ENCODE measurements around the gene CGN. TPM values are rescaled to one million over a fixed set of nuclear protein-coding genes. Genes with fewer than 3 reads are reported as not detected.
A peak's percentile ranks its signal among the peaks of the same experiment; 100 is the strongest.

CGN gene
- total and polyA plus RNA-seq, 2 of the 13 experiments (the other 11 are each of a cell fraction or from before 2014, with no cell fraction given) = 0.75 to 0.81 TPM

- BruUV-seq (replicated peaks) = no TSS peak
- no peaks in the 10 kb centered on the region for H3K79me2 ChIP-seq (ENCODE audit: insufficient read depth, low read length)
- POLR2A ChIA-PET = no interaction called here
- in situ Hi-C loops (cut with HindIII; ENCODE audit: extremely low pct_ligation_motif_present, low pct_unique_long_range_greater_than_20kb) (no loop called here), intact Hi-C loops (cut with micrococcal nuclease; ENCODE audit: unreplicated experiment) (no loop called here)
- no peak for DNase-seq (ENCODE audit: low spot score)
- H2AFZ ChIP-seq (ENCODE audit: low read length) = no peak overlapping the region
- H3K9me3 ChIP-seq (ENCODE audit: low read length) = no peaks in the 10 kb centered on the region
- no peaks in the 10 kb centered on the region for H4K20me1 ChIP-seq (ENCODE audit: insufficient read depth, low read length)
- H3K36me3 ChIP-seq (replicated peaks in 1 of 2; ENCODE audit: control insufficient read depth in 1 of 2, insufficient read depth in 2 of 2, low read length in 2 of 2) = peaks cover 5 to 21% of the 10 kb centered on the region in 2 experiments
- no peak for ATAC-seq
- H3K4me3 ChIP-seq (replicated peaks in 1 of 3; ENCODE audit: insufficient read depth in 1 of 3, low read depth in 2 of 3, low read length in 3 of 3) = no peak overlapping the region
- H3K4me1 ChIP-seq (ENCODE audit: insufficient read depth, low read length) = peaks cover 7% of the 10 kb centered on the region
- 86% methylated on average over 1 of the region's 1 CpG for WGBS (ENCODE audit: low lambda C conversion rate)
- TF ChIP-seq TOE1 (CRISPR knock-in tag; IDR thresholded peaks at IDR 0.05) (no peak), ZNF350 (CRISPR knock-in tag; IDR thresholded peaks at IDR 0.05; ENCODE audit: borderline replicate concordance, low read depth) (no peak), NR2F6 (IDR thresholded peaks at IDR 0.05) (no peak), NR2F6 (CRISPR knock-in tag; IDR thresholded peaks at IDR 0.05) (no peak), HOXA3 (CRISPR knock-in tag; IDR thresholded peaks at IDR 0.05) (no peak), FOXK2 (IDR thresholded peaks at IDR 0.05) (no peak), KDM2A (CRISPR knock-in tag; IDR thresholded peaks at IDR 0.05; ENCODE audit: borderline replicate concordance, low read depth) (no peak), ZNF230 (CRISPR knock-in tag; IDR thresholded peaks at IDR 0.05) (no peak), ZNF83 (CRISPR knock-in tag; IDR thresholded peaks at IDR 0.05; ENCODE audit: borderline replicate concordance) (no peak), SMAD1 (CRISPR knock-in tag; IDR thresholded peaks at IDR 0.05; ENCODE audit: borderline replicate concordance, low read depth) (no peak)
- no peaks in the 10 kb centered on the region for H3K27me3 ChIP-seq (ENCODE audit: control insufficient read depth in 1 of 2, insufficient read depth in 2 of 2, low read length in 2 of 2)
- FAIRE-seq = no peak
- no peak overlapping the region for H3K9ac ChIP-seq (ENCODE audit: insufficient read depth, low read depth, low read length)
- no peak overlapping the region for H3K27ac ChIP-seq (ENCODE audit: extremely low read length, insufficient read depth, low read length)
- CTCF ChIA-PET (ENCODE audit: low intra/inter-chr PET ratio, low total read pairs) = no interaction called here
- H3K4me2 ChIP-seq (ENCODE audit: low read depth, low read length) = no peak overlapping the region
Observed at GRCh38 chr1:151581921-151582320, 70.7 kb downstream of the CGN start.

DNA sequence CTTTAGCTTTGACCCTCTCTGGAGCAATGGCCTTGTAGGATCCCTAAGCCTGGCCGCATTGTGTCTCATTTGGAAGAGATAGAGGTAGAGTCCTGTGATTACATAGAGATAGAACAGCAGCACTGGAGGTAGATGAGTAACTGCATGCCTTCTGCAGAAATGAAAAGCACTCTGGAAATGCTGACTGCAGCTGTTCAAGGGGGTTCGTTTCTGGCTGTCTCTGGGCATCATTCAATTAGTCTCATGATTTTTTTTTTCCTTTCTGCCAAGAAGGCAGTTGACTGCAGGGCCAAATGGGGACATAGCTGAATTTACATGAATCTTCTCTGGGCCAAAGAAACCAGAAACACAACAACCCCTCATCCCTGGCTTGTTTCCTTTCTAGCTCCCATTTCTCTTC lies 72.6 kb downstream of the CGN start:
- WGBS (ENCODE audit: low lambda C conversion rate) = 83% methylated on average over 2 of the region's 2 CpGs
- no peak overlapping the region for H3K4me2 ChIP-seq (ENCODE audit: low read depth, low read length)
- no peak overlapping the region for H2AFZ ChIP-seq (ENCODE audit: low read length)
- peaks cover 5 to 17% of the 10 kb centered on the region in 2 experiments for H3K36me3 ChIP-seq (replicated peaks in 1 of 2; ENCODE audit: control insufficient read depth in 1 of 2, insufficient read depth in 2 of 2, low read length in 2 of 2)
- no TSS peak for BruUV-seq (replicated peaks)
- H3K9me3 ChIP-seq (ENCODE audit: low read length) = no peaks in the 10 kb centered on the region
- in situ Hi-C loops (cut with HindIII; ENCODE audit: extremely low pct_ligation_motif_present, low pct_unique_long_range_greater_than_20kb) = no loop called here
- H3K79me2 ChIP-seq (ENCODE audit: insufficient read depth, low read length) = no peaks in the 10 kb centered on the region
- peak in 1 of 2 experiments; percentile 42; a peak in 2 of 4 replicates for TF ChIP-seq MAFK (conservative IDR thresholded peaks at IDR 0.05 in 1 of 2, IDR thresholded peaks at IDR 0.05 in 1 of 2; ENCODE audit: low read length in 2 of 2)
- TF ChIP-seq PAF1 (CRISPR knock-in tag; IDR thresholded peaks at IDR 0.05) = no peak
- peaks cover 15% of the 10 kb centered on the region for H3K4me1 ChIP-seq (ENCODE audit: insufficient read depth, low read length)
- H4K20me1 ChIP-seq (ENCODE audit: insufficient read depth, low read length) = no peaks in the 10 kb centered on the region
- ATAC-seq (no peak), DNase-seq (ENCODE audit: low spot score) (no peak), FAIRE-seq (no peak)
- H3K27me3 ChIP-seq (ENCODE audit: control insufficient read depth in 1 of 2, insufficient read depth in 2 of 2, low read length in 2 of 2) = no peaks in the 10 kb centered on the region
- intact Hi-C loops (cut with micrococcal nuclease; ENCODE audit: unreplicated experiment) = no loop called here
- H3K27ac ChIP-seq (ENCODE audit: extremely low read length, insufficient read depth, low read length) = no peak overlapping the region
- ChIA-PET POLR2A (interaction anchor here (1.7 kb wide), 1 partner anchor 44 kb away, joined by 3 read pairs; no protein-coding TSS in a partner anchor), CTCF (ENCODE audit: low intra/inter-chr PET ratio, low total read pairs) (no interaction called here)
- no peak overlapping the region for H3K4me3 ChIP-seq (replicated peaks in 1 of 3; ENCODE audit: insufficient read depth in 1 of 3, low read depth in 2 of 3, low read length in 3 of 3)
- H3K9ac ChIP-seq (ENCODE audit: insufficient read depth, low read depth, low read length) = no peak overlapping the region
